DND-41 (cell line): ENCODE data around the gene BCO1.

Source experiments
- ATAC-seq: fragments of 200-7000 bp; cut with Tn5 transposase; 3 replicates; pipeline ENCODE4 v1.9.1; 2021; ENCODE audit warnings: low read depth; ENCODE audit not compliant: insufficient read depth
- DNase-seq: peaks from one replicate; pipeline ENCODE4 v3.0.0-alpha.2; 2020
- H2AFZ ChIP-seq: 2 replicates; pipeline ENCODE4 v1.6.0; 2012; ENCODE audit warnings: low read depth, low read length
- H3K27ac ChIP-seq: 2 replicates; pipeline ENCODE4 v1.5.1; 2012; ENCODE audit warnings: low read length, inconsistent platforms
- H3K27me3 ChIP-seq: fragments of 200-600 bp; sonication (generic); 2 replicates; pipeline ENCODE4 v1.6.0; 2012; ENCODE audit warnings: low read length, mild to moderate bottlenecking, inconsistent platforms; ENCODE audit not compliant: insufficient read depth, poor library complexity
- H3K36me3 ChIP-seq: 2 replicates; pipeline ENCODE4 v1.5.1; 2012; ENCODE audit warnings: low read length, inconsistent platforms; ENCODE audit not compliant: insufficient read depth
- H3K4me1 ChIP-seq: 2 replicates; pipeline ENCODE4 v1.5.1; 2012; ENCODE audit warnings: mild to moderate bottlenecking, low read length; ENCODE audit not compliant: insufficient read depth
- H3K4me2 ChIP-seq: 2 replicates; pipeline ENCODE4 v1.6.0; 2012; ENCODE audit warnings: mild to moderate bottlenecking, moderate library complexity, low read length, inconsistent platforms; ENCODE audit not compliant: insufficient read depth
- H3K4me3 ChIP-seq, 2 experiments: fragments of 200-600 bp in 1 of 2; shearing (Covaris generic) in 1 of 2; 2 replicates each; pipeline ENCODE4 v1.5.1; 2012 to 2016; ENCODE audit warnings: inconsistent platforms in 2 of 2, low read length in 2 of 2, mild to moderate bottlenecking in 2 of 2, low read depth in 1 of 2, moderate library complexity in 1 of 2
- H3K79me2 ChIP-seq: 2 replicates; pipeline ENCODE4 v1.6.0; 2012; ENCODE audit warnings: low read length, inconsistent platforms; ENCODE audit not compliant: insufficient read depth
- H3K9ac ChIP-seq: 2 replicates; pipeline ENCODE4 v1.6.0; 2012; ENCODE audit warnings: low read depth, mild to moderate bottlenecking, inconsistent platforms, low read length, moderate library complexity
- H3K9me3 ChIP-seq: 2 replicates; pipeline ENCODE4 v1.5.1; 2012; ENCODE audit warnings: low read length, moderate library complexity, mild to moderate bottlenecking, inconsistent platforms; ENCODE audit not compliant: insufficient read depth, severe bottlenecking
- H4K20me1 ChIP-seq: 2 replicates; pipeline ENCODE4 v1.6.0; 2012; ENCODE audit warnings: low read length; ENCODE audit not compliant: insufficient read depth
- EZH2 ChIP-seq: IDR thresholded peaks from 3 replicates; pipeline ENCODE4 v1.6.1; 2012; ENCODE audit warnings: borderline replicate concordance, low read depth, mild to moderate bottlenecking, moderate library complexity, low read length, inconsistent platforms; ENCODE audit not compliant: severe bottlenecking
- TF ChIP-seq, protein P1 (sequence below): IDR thresholded peaks from 2 replicates; pipeline ENCODE4 v1.5.1; 2012; ENCODE audit warnings: borderline replicate concordance, low read length, moderate library complexity, mild to moderate bottlenecking; ENCODE audit not compliant: poor library complexity, severe bottlenecking; ENCODE audit errors: extremely low read depth

Gene BCO1

DNA sequence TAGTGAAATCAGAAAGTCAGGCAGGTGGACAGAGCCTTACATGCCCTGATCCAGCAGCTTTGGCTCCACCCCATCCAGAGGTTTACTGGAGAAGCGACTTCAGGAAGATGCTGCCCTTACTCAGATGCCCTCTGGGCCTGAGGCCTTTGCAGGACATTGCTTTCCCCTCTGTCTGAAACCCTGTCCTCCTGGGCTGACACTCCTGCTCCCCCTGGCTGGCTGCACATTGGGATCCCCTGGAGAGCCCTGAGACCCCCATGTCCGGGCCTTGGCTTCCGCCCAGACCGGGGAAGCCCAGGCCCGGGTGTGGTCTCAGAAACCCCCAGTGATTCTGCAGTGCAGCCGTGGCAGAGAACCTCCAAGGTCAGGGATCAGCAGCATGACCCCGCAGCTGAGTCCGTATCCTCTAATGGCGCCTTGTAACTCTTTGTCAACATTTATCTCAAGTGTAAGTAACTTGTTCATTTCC lies 36.6 kb downstream of the BCO1 start:
- Histone ChIP-seq H3K4me3 (no peak overlapping the region), H3K27ac (no peak overlapping the region), H2AFZ (no peak overlapping the region)

DNA sequence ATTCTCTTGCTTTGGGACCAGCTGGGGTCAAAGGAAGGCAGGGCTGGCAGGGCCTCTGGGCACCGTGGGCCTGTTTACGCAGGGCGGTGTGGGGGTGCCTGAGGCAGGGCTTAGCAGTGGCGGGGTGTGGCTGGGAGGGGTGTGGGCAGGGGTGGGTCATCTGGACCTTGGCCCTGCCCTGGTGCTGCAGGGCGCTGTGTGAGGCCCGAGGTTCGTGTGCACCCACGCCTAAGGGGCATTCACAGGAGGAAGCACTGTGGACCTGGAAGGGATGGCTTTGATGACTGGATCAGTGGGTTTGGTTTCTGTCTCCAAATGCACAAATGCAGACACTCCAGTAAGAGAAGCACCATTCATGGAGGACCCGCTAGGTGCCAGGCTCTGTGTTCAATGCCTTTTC lies 37.3 kb downstream of the BCO1 start:
- no peaks in the 10 kb centered on the region for H3K36me3 ChIP-seq

More for the DNA sequence above, 36.6 kb downstream of the BCO1 start:
- no peaks in the 10 kb centered on the region for H3K9me3 ChIP-seq
- no peak overlapping the region for H3K9ac ChIP-seq
- no peak for DNase-seq
- ATAC-seq, result no peak
- no peaks in the 10 kb centered on the region for H3K79me2 ChIP-seq
- H3K4me2 ChIP-seq, result no peak overlapping the region
- no peak for TF ChIP-seq EZH2
- TF ChIP-seq, protein P1, sequence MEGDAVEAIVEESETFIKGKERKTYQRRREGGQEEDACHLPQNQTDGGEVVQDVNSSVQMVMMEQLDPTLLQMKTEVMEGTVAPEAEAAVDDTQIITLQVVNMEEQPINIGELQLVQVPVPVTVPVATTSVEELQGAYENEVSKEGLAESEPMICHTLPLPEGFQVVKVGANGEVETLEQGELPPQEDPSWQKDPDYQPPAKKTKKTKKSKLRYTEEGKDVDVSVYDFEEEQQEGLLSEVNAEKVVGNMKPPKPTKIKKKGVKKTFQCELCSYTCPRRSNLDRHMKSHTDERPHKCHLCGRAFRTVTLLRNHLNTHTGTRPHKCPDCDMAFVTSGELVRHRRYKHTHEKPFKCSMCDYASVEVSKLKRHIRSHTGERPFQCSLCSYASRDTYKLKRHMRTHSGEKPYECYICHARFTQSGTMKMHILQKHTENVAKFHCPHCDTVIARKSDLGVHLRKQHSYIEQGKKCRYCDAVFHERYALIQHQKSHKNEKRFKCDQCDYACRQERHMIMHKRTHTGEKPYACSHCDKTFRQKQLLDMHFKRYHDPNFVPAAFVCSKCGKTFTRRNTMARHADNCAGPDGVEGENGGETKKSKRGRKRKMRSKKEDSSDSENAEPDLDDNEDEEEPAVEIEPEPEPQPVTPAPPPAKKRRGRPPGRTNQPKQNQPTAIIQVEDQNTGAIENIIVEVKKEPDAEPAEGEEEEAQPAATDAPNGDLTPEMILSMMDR, result no peak
- no peaks in the 10 kb centered on the region for H4K20me1 ChIP-seq
- H3K27me3 ChIP-seq, result peaks cover 3% of the 10 kb centered on the region
- H3K4me1 ChIP-seq, result no peaks in the 10 kb centered on the region
- H3K36me3 ChIP-seq, result no peaks in the 10 kb centered on the region

DNA sequence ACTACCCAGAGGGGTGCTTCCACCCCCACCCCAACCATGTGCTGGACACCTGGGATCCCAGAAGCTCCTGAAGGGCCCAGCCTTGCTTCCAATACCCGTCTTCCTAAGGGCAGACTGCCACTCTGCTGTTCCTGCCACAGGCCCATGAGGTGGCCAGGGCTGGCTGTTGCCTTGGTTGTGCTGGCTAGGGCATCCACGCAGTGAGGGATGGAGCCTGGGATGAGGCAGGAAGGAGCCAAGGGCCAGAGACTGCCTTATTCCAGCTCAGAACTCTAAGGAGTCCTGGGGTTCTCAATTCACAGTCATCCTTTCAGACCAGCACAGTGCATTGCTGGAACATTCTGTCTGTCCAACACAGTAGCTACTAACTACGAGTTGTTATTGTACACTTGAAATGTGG lies 37.8 kb downstream of the BCO1 start:
- no peak overlapping the region for H3K27ac ChIP-seq
- H3K79me2 ChIP-seq, result no peaks in the 10 kb centered on the region
- no peaks in the 10 kb centered on the region for H4K20me1 ChIP-seq
- no peak overlapping the region for H3K4me2 ChIP-seq
- no peak for ATAC-seq
- H3K4me1 ChIP-seq, result no peaks in the 10 kb centered on the region
- TF ChIP-seq EZH2, result no peak
- TF ChIP-seq, protein P1, result no peak
- H3K27me3 ChIP-seq, result peaks cover 3% of the 10 kb centered on the region
- H3K9me3 ChIP-seq, result no peaks in the 10 kb centered on the region
- no peaks in the 10 kb centered on the region for H3K36me3 ChIP-seq
- no peak overlapping the region for H2AFZ ChIP-seq
- H3K9ac ChIP-seq, result no peak overlapping the region
- H3K4me3 ChIP-seq, result no peak overlapping the region
- DNase-seq, result no peak

More for the DNA sequence above, 37.3 kb downstream of the BCO1 start:
- DNase-seq, result no peak
- no peak overlapping the region for H2AFZ ChIP-seq
- no peak for ATAC-seq
- no peak overlapping the region for H3K4me3 ChIP-seq
- H3K27me3 ChIP-seq, result peaks cover 3% of the 10 kb centered on the region
- no peaks in the 10 kb centered on the region for H3K79me2 ChIP-seq
- H3K9ac ChIP-seq, result no peak overlapping the region
- H3K27ac ChIP-seq, result no peak overlapping the region
- no peaks in the 10 kb centered on the region for H3K9me3 ChIP-seq
- no peak for TF ChIP-seq EZH2
- TF ChIP-seq, protein P1, result no peak
- H3K4me1 ChIP-seq, result no peaks in the 10 kb centered on the region
- H3K4me2 ChIP-seq, result no peak overlapping the region
- no peaks in the 10 kb centered on the region for H4K20me1 ChIP-seq
